HL-60 (cell line): Measurements from ENCODE around the gene KLK10.

Experiments used
- CTCF ChIP-seq: IDR thresholded peaks from one replicate; pipeline ENCODE4 v1.5.1; 2011; ENCODE audit warnings: low read length, control low read depth, inconsistent platforms; ENCODE audit not compliant: insufficient read depth
- POLR2AphosphoS5 ChIP-seq: IDR thresholded peaks from 2 replicates; pipeline ENCODE4 v1.6.1; 2012; ENCODE audit warnings: low read depth
- REST ChIP-seq: IDR thresholded peaks from 2 replicates; pipeline ENCODE4 v1.6.1; 2012; ENCODE audit warnings: low read depth; ENCODE audit not compliant: insufficient replicate concordance

- TF ChIP-seq CTCF (no peak), REST (no peak), POLR2AphosphoS5 (no peak)
Observed at GRCh38 chr19:51000426-51000825, 19.1 kb downstream of the KLK10 start.
